ENCODE measurements around the gene IZUMO1. TPM values are rescaled to one million over a fixed set of nuclear protein-coding genes. Genes with fewer than 3 reads are reported as not detected.
"Not testable (repeated sequence)": the region's sequence is repeated elsewhere in the genome, so short reads cannot be mapped to it uniquely, and the experiment has no call there.

Gene IZUMO1
- polyA plus RNA-seq (2013, experiment 1 of 2; ENCODE audit: insufficient read length), result 0.16 TPM
- polyA plus RNA-seq (2013, experiment 2 of 2; ENCODE audit: insufficient read length), result not detected

- peak; percentile 91 for DNase-seq
Observed at GRCh38 chr19:48746738-48747575, at the start of gene IZUMO1. Gene IZUMO1, minus strand, starts transcription at chr19:48746909. Its CDS starts 1,050 bp downstream, at chr19:48745859.

- DNase-seq, result no peak
Observed at GRCh38 chr19:48795685-48796070, 49.0 kb upstream of the IZUMO1 start.

GRCh38 chr19:48795055-48795684, 48.5 kb upstream of the IZUMO1 start:
- peak; percentile 95 for DNase-seq

- DNase-seq, result no peak
Observed at GRCh38 chr19:48794291-48794690, 47.6 kb upstream of the IZUMO1 start.

- no peak for DNase-seq
Observed at GRCh38 chr19:48793271-48793670, 46.6 kb upstream of the IZUMO1 start.

- DNase-seq, result not testable (repeated sequence)
Observed at GRCh38 chr19:48787331-48787730, 40.6 kb upstream of the IZUMO1 start.

GRCh38 chr19:48786422-48786821, 39.7 kb upstream of the IZUMO1 start:
- DNase-seq, result not testable (repeated sequence)

- DNase-seq, result no peak
Observed at GRCh38 chr19:48784527-48784926, 37.8 kb upstream of the IZUMO1 start.

GRCh38 chr19:48780631-48781391, 34.1 kb upstream of the IZUMO1 start:
- peak; percentile 52 for DNase-seq

- no peak for DNase-seq
Observed at GRCh38 chr19:48779636-48780035, 32.9 kb upstream of the IZUMO1 start.

GRCh38 chr19:48777720-48778119, 31.0 kb upstream of the IZUMO1 start:
- DNase-seq, result no peak

GRCh38 chr19:48777139-48777538, 30.4 kb upstream of the IZUMO1 start:
- no peak for DNase-seq

- no peak for DNase-seq
Observed at GRCh38 chr19:48772503-48772953, 25.8 kb upstream of the IZUMO1 start.

- DNase-seq, result no peak
Observed at GRCh38 chr19:48770734-48771472, 24.2 kb upstream of the IZUMO1 start.

GRCh38 chr19:48770266-48770665, 23.6 kb upstream of the IZUMO1 start:
- DNase-seq, result peak; percentile 94

- no peak for DNase-seq
Observed at GRCh38 chr19:48768994-48769713, 22.4 kb upstream of the IZUMO1 start.

GRCh38 chr19:48768171-48768753, 21.6 kb upstream of the IZUMO1 start:
- not testable (repeated sequence) for DNase-seq

- DNase-seq, result not testable (repeated sequence)
Observed at GRCh38 chr19:48765816-48766215, 19.1 kb upstream of the IZUMO1 start.

- DNase-seq, result no peak
Observed at GRCh38 chr19:48760504-48761205, 13.9 kb upstream of the IZUMO1 start.

GRCh38 chr19:48757741-48758144, 11.0 kb upstream of the IZUMO1 start:
- DNase-seq, result no peak
